Stimulated activated CD8-positive, alpha-beta memory T cell treated with anti-CD3 and anti-CD28 coated beads, Interleukin-4, amount 100 ng/mL, for 24 hours (primary cell): ENCODE measurements around the gene URAD.
"Not testable (repeated sequence)": the region's sequence is repeated elsewhere in the genome, so short reads cannot be mapped to it uniquely, and the experiment has no call there.

ENCODE experiments used
- DNase-seq: peaks from one replicate; pipeline ENCODE4 v3.0.0-alpha.2; 2020; ENCODE audit warnings: low read depth

Gene URAD

GRCh38 chr13:27988520-27988919 lies at the start of gene URAD:
TSS of gene URAD (minus strand) at chr13:27988693. CDS start at chr13:27988637, 56 bp downstream.
- no peak for DNase-seq

- no peak for DNase-seq
Measured at GRCh38 chr13:28037399-28037798, 48.9 kb upstream of the URAD start.

- DNase-seq, result no peak
Measured at GRCh38 chr13:28035146-28035782, 46.8 kb upstream of the URAD start.

- DNase-seq, result no peak
Measured at GRCh38 chr13:28033894-28034655, 45.6 kb upstream of the URAD start.

GRCh38 chr13:28032438-28032837 lies 43.9 kb upstream of the URAD start:
- DNase-seq, result not testable (repeated sequence)

- DNase-seq, result no peak
Measured at GRCh38 chr13:28031896-28032288, 43.4 kb upstream of the URAD start.

GRCh38 chr13:28031220-28031895 lies 42.9 kb upstream of the URAD start:
- DNase-seq, result no peak

GRCh38 chr13:28027607-28028364 lies 39.3 kb upstream of the URAD start:
- no peak for DNase-seq

GRCh38 chr13:28027071-28027470 lies 38.6 kb upstream of the URAD start:
- no peak for DNase-seq

GRCh38 chr13:28026508-28026907 lies 38.0 kb upstream of the URAD start:
- no peak for DNase-seq

- no peak for DNase-seq
Measured at GRCh38 chr13:28022848-28023518, 34.5 kb upstream of the URAD start.

- no peak for DNase-seq
Measured at GRCh38 chr13:28014301-28014700, 25.8 kb upstream of the URAD start.

GRCh38 chr13:28013482-28013881 lies 25.0 kb upstream of the URAD start:
- no peak for DNase-seq

GRCh38 chr13:28012896-28013295 lies 24.4 kb upstream of the URAD start:
- DNase-seq, result no peak

- DNase-seq, result no peak
Measured at GRCh38 chr13:28012383-28012782, 23.9 kb upstream of the URAD start.

GRCh38 chr13:28010046-28010445 lies 21.6 kb upstream of the URAD start:
- no peak for DNase-seq

- DNase-seq, result not testable (repeated sequence)
Measured at GRCh38 chr13:28005016-28005415, 16.5 kb upstream of the URAD start.

GRCh38 chr13:28002886-28003698 lies 14.6 kb upstream of the URAD start:
- DNase-seq, result no peak

GRCh38 chr13:28001837-28002473 lies 13.5 kb upstream of the URAD start:
- DNase-seq, result no peak

- no peak for DNase-seq
Measured at GRCh38 chr13:28001049-28001448, 12.6 kb upstream of the URAD start.
